ENCODE data around the gene EPHB1. TPM values are rescaled to one million over a fixed set of nuclear protein-coding genes. Genes with fewer than 3 reads are reported as not detected.

Gene EPHB1
- total and polyA plus RNA-seq, 2 experiments from 2014 or later: 0.43 to 0.81 TPM

DNA sequence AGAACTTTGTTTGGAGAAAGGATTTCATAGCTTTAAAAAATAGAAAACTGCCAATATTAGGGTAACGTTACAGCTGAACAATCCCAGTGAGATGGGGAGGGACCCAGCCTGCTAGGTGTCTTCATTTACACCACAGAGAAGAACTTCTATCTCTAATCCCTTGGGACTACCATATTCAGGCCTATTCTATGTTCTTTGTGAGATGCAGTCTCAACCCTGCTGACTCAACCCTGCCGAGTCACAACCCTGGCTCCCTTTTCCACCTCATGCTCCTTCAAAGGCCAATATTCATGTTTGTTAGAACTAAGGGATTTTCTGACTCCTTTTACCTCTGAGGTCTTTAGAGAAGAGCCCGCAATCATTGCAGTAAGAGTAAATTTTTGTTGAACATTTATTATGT lies 350.5 kb downstream of the EPHB1 start:
- Histone ChIP-seq H3K36me3 (ENCODE audit: low read depth) (no peaks in the 10 kb centered on the region), H3K4me2 (ENCODE audit: unreplicated experiment) (no peak overlapping the region), H3K4me3 (no peak overlapping the region), H3K9me3 (ENCODE audit: low read depth) (no peaks in the 10 kb centered on the region), H3K9me2 (ENCODE audit: insufficient read depth) (no peaks in the 10 kb centered on the region), H4K20me1 (ENCODE audit: insufficient read depth) (no peaks in the 10 kb centered on the region), H3K4me1 (ENCODE audit: insufficient read depth) (no peaks in the 10 kb centered on the region), H2AFZ (no peak overlapping the region), H3K27ac (no peak overlapping the region), H3K79me2 (ENCODE audit: insufficient read depth) (no peaks in the 10 kb centered on the region), H3K9ac (no peak overlapping the region), H3K27me3 (replicated peaks; ENCODE audit: insufficient read depth) (no peaks in the 10 kb centered on the region), H3F3A (ENCODE audit: insufficient read depth) (no peaks in the 10 kb centered on the region)
- in situ Hi-C loops (cut with MboI): no loop called here
- WGBS, 2 experiments (ENCODE audit: low coverage in 1 of 2, low lambda C conversion rate in 2 of 2, missing lambda C conversion rate in 2 of 2): 66 to 75% methylated on average over 3 of the region's 3 CpGs
- DNase-seq: peak; percentile 64
- TF ChIP-seq EZH2 (IDR thresholded peaks at IDR 0.05; ENCODE audit: insufficient read depth, poor library complexity, severe bottlenecking) (no peak), EZH2phosphoT487 (IDR thresholded peaks at IDR 0.05; ENCODE audit: insufficient read depth, low read depth) (no peak)

- Histone ChIP-seq H3K27ac (no peak overlapping the region), H3K36me3 (ENCODE audit: low read depth) (no peaks in the 10 kb centered on the region), H3K4me1 (ENCODE audit: insufficient read depth) (no peaks in the 10 kb centered on the region), H3K79me2 (ENCODE audit: insufficient read depth) (no peaks in the 10 kb centered on the region), H3K9me2 (ENCODE audit: insufficient read depth) (no peaks in the 10 kb centered on the region), H3K9ac (no peak overlapping the region), H2AFZ (no peak overlapping the region), H3F3A (ENCODE audit: insufficient read depth) (no peaks in the 10 kb centered on the region), H3K27me3 (replicated peaks; ENCODE audit: insufficient read depth) (no peaks in the 10 kb centered on the region), H3K9me3 (ENCODE audit: low read depth) (no peaks in the 10 kb centered on the region), H3K4me2 (ENCODE audit: unreplicated experiment) (no peak overlapping the region), H4K20me1 (ENCODE audit: insufficient read depth) (no peaks in the 10 kb centered on the region), H3K4me3 (no peak overlapping the region)
- WGBS, 2 experiments (ENCODE audit: low coverage in 1 of 2, low lambda C conversion rate in 2 of 2, missing lambda C conversion rate in 2 of 2): 43 to 53% methylated on average over 3 of the region's 3 CpGs
- in situ Hi-C loops (cut with MboI): no loop called here
- no peak for DNase-seq
- TF ChIP-seq EZH2phosphoT487 (IDR thresholded peaks at IDR 0.05; ENCODE audit: insufficient read depth, low read depth): no peak
- no peak for TF ChIP-seq EZH2 (IDR thresholded peaks at IDR 0.05; ENCODE audit: insufficient read depth, poor library complexity, severe bottlenecking)
Observed at GRCh38 chr3:135147657-135148056, 352.6 kb downstream of the EPHB1 start.

GRCh38 chr3:135148398-135149020 lies 353.4 kb downstream of the EPHB1 start:
- in situ Hi-C loops (cut with MboI): no loop called here

DNA sequence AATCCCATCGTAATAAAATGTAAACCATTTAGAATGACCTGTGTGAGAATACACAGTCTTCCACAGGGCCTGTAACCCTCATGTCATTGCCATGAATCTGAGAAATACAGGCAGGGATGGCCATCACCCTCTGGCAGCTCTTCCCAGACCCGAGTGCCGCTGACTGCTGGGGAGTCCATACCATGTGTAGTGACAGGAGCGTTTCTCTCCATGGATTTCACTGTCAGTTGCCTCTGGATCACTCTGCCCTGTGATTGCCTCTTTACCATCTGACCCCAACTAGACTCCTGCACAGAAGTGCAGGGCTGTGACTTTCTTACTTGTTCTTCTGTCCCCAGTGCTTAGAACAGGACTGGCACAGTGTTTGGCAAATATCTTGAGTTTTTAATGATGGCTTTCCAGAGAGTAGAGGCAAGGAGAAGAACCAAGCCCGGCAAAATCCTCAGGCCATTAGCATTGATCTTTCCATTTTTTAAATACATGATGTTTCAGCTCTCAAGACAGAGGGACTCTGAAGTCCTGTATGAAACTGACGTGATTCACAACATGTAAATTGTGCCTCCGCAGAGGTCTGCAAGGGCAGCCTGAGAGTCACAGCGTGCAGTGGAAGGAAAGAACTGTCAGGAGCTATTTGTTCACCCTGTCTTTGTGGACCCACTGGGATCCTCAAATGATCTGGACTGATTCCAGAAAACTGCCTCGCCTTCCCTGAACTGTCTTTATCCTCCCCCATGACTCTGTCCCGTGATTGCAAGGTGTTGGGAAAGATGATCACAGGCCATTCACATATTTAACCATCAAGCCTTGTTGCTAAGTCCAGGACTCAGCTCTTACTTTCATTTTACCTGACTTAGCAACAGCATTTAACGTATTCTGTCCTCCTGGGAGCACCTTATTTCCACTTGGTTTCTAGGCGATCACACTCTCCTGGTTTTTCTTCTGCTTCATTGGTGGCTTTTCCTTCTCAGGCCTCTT lies 354.9 kb downstream of the EPHB1 start:
- no peak overlapping the region for H3K27ac ChIP-seq
- in situ Hi-C loops (cut with MboI): no loop called here
- H2AFZ ChIP-seq: no peak overlapping the region
- TF ChIP-seq EZH2phosphoT487 (IDR thresholded peaks at IDR 0.05; ENCODE audit: insufficient read depth, low read depth) (no peak), EZH2 (IDR thresholded peaks at IDR 0.05; ENCODE audit: insufficient read depth, poor library complexity, severe bottlenecking) (no peak)
- 72% methylated on average over 12 of the region's 12 CpGs for WGBS, 2 experiments (ENCODE audit: low coverage in 1 of 2, low lambda C conversion rate in 2 of 2, missing lambda C conversion rate in 2 of 2)
- DNase-seq: no peak
- no peaks in the 10 kb centered on the region for H3K36me3 ChIP-seq (ENCODE audit: low read depth)
- no peaks in the 10 kb centered on the region for H3K9me2 ChIP-seq (ENCODE audit: insufficient read depth)
- no peaks in the 10 kb centered on the region for H3K4me1 ChIP-seq (ENCODE audit: insufficient read depth)
- no peaks in the 10 kb centered on the region for H4K20me1 ChIP-seq (ENCODE audit: insufficient read depth)
- no peak overlapping the region for H3K4me2 ChIP-seq (ENCODE audit: unreplicated experiment)
- no peaks in the 10 kb centered on the region for H3K79me2 ChIP-seq (ENCODE audit: insufficient read depth)
- no peak overlapping the region for H3K9ac ChIP-seq
- H3K27me3 ChIP-seq (replicated peaks; ENCODE audit: insufficient read depth): no peaks in the 10 kb centered on the region
- H3K4me3 ChIP-seq: no peak overlapping the region
- no peaks in the 10 kb centered on the region for H3K9me3 ChIP-seq (ENCODE audit: low read depth)
- H3F3A ChIP-seq (ENCODE audit: insufficient read depth): no peaks in the 10 kb centered on the region

More at GRCh38 chr3:135148398-135149020, 353.4 kb downstream of the EPHB1 start:
- H3K4me1 ChIP-seq (ENCODE audit: insufficient read depth): no peaks in the 10 kb centered on the region
- no peaks in the 10 kb centered on the region for H3K36me3 ChIP-seq (ENCODE audit: low read depth)
- no peaks in the 10 kb centered on the region for H3K9me2 ChIP-seq (ENCODE audit: insufficient read depth)
- H3K27me3 ChIP-seq (replicated peaks; ENCODE audit: insufficient read depth): no peaks in the 10 kb centered on the region
- no peak overlapping the region for H3K9ac ChIP-seq
- no peaks in the 10 kb centered on the region for H3K79me2 ChIP-seq (ENCODE audit: insufficient read depth)
- TF ChIP-seq EZH2 (IDR thresholded peaks at IDR 0.05; ENCODE audit: insufficient read depth, poor library complexity, severe bottlenecking) (no peak), EZH2phosphoT487 (IDR thresholded peaks at IDR 0.05; ENCODE audit: insufficient read depth, low read depth) (no peak)
- no peak overlapping the region for H3K27ac ChIP-seq
- no peaks in the 10 kb centered on the region for H4K20me1 ChIP-seq (ENCODE audit: insufficient read depth)
- no peak overlapping the region for H3K4me2 ChIP-seq (ENCODE audit: unreplicated experiment)
- 19 to 20% methylated on average over 4 of the region's 4 CpGs for WGBS, 2 experiments (ENCODE audit: low coverage in 1 of 2, low lambda C conversion rate in 2 of 2, missing lambda C conversion rate in 2 of 2)
- H2AFZ ChIP-seq: no peak overlapping the region
- no peaks in the 10 kb centered on the region for H3F3A ChIP-seq (ENCODE audit: insufficient read depth)
- H3K4me3 ChIP-seq: no peak overlapping the region
- no peak for DNase-seq
- no peaks in the 10 kb centered on the region for H3K9me3 ChIP-seq (ENCODE audit: low read depth)
